ENCODE results near the gene TNS3. TPM values are rescaled to one million over a fixed set of nuclear protein-coding genes. Genes with fewer than 3 reads are reported as not detected.

TNS3 gene
- total and polyA plus RNA-seq, 5 donors from 2014 or later: 1.4 TPM; not detected in 4

- no peak overlapping the region for H3K27ac Mint-ChIP-seq
- H3K9me3 Mint-ChIP-seq: peaks cover 0 to 4% (median 0%) of the 10 kb centered on the region in 7 donors
- H3K36me3 ChIP-seq (ENCODE audit: control insufficient read depth, insufficient read depth, low read length): no peaks in the 10 kb centered on the region
- no peak overlapping the region for H3K27ac ChIP-seq (ENCODE audit: insufficient read depth, low read length, poor library complexity, severe bottlenecking)
- H3K27me3 ChIP-seq (ENCODE audit: control insufficient read depth, insufficient read depth, low read length): no peaks in the 10 kb centered on the region
- H3K36me3 Mint-ChIP-seq: no peaks in the 10 kb centered on the region
- no peak for DNase-seq
- no peak overlapping the region for H3K4me3 Mint-ChIP-seq
- no peaks in the 10 kb centered on the region for H3K9me3 ChIP-seq (ENCODE audit: control insufficient read depth in 2 of 2, low read length in 2 of 2)
- ATAC-seq (ENCODE audit: low read depth in 2 of 2): peak in 1 of 2 donors; percentile 15
- H3K27me3 Mint-ChIP-seq: no peaks in the 10 kb centered on the region
- peaks cover 0 to 6% (median 0%) of the 10 kb centered on the region in 4 donors for H3K4me1 Mint-ChIP-seq
- no peak overlapping the region for H3K4me3 ChIP-seq (ENCODE audit: low read depth, low read length)
- no peaks in the 10 kb centered on the region for H3K4me1 ChIP-seq (ENCODE audit: control insufficient read depth, insufficient read depth, low read length, poor library complexity, severe bottlenecking)
Measured at GRCh38 chr7:47485640-47486435, 96.1 kb downstream of the TNS3 start.

- Mint-ChIP-seq H3K36me3 (no peaks in the 10 kb centered on the region), H3K27ac (no peak overlapping the region), H3K9me3 (peaks cover 0 to 4% (median 0%) of the 10 kb centered on the region in 7 donors), H3K4me3 (no peak overlapping the region), H3K27me3 (no peaks in the 10 kb centered on the region), H3K4me1 (peaks cover 0 to 9% (median 0%) of the 10 kb centered on the region in 4 donors)
- Histone ChIP-seq H3K4me1 (ENCODE audit: control insufficient read depth, insufficient read depth, low read length, poor library complexity, severe bottlenecking) (no peaks in the 10 kb centered on the region), H3K27ac (ENCODE audit: insufficient read depth, low read length, poor library complexity, severe bottlenecking) (no peak overlapping the region), H3K27me3 (ENCODE audit: control insufficient read depth, insufficient read depth, low read length) (no peaks in the 10 kb centered on the region), H3K36me3 (ENCODE audit: control insufficient read depth, insufficient read depth, low read length) (no peaks in the 10 kb centered on the region), H3K4me3 (ENCODE audit: low read depth, low read length) (no peak overlapping the region), H3K9me3 (ENCODE audit: control insufficient read depth in 2 of 2, low read length in 2 of 2) (no peaks in the 10 kb centered on the region)
- DNase-seq (no peak), ATAC-seq (ENCODE audit: low read depth in 2 of 2) (peak in 1 of 2 donors; percentile 16)
Measured at GRCh38 chr7:47484923-47485639, 96.8 kb downstream of the TNS3 start.

GRCh38 chr7:47484457-47484856 is 97.5 kb downstream of the TNS3 start:
- H3K27me3 ChIP-seq (ENCODE audit: control insufficient read depth, insufficient read depth, low read length): no peaks in the 10 kb centered on the region
- H3K27ac ChIP-seq (ENCODE audit: insufficient read depth, low read length, poor library complexity, severe bottlenecking): no peak overlapping the region
- H3K27ac Mint-ChIP-seq: no peak overlapping the region
- no peak overlapping the region for H3K4me3 ChIP-seq (ENCODE audit: low read depth, low read length)
- no peaks in the 10 kb centered on the region for H3K36me3 ChIP-seq (ENCODE audit: control insufficient read depth, insufficient read depth, low read length)
- H3K4me3 Mint-ChIP-seq: no peak overlapping the region
- ATAC-seq (ENCODE audit: low read depth in 2 of 2) (no peak), DNase-seq (no peak)
- no peaks in the 10 kb centered on the region for H3K9me3 ChIP-seq (ENCODE audit: control insufficient read depth in 2 of 2, low read length in 2 of 2)
- H3K27me3 Mint-ChIP-seq: no peaks in the 10 kb centered on the region
- no peaks in the 10 kb centered on the region for H3K4me1 ChIP-seq (ENCODE audit: control insufficient read depth, insufficient read depth, low read length, poor library complexity, severe bottlenecking)
- H3K4me1 Mint-ChIP-seq: peaks cover 0 to 9% (median 0%) of the 10 kb centered on the region in 4 donors
- H3K9me3 Mint-ChIP-seq: peaks cover 0 to 4% (median 0%) of the 10 kb centered on the region in 7 donors
- H3K36me3 Mint-ChIP-seq: no peaks in the 10 kb centered on the region

- Mint-ChIP-seq H3K27me3 (no peaks in the 10 kb centered on the region), H3K9me3 (peaks cover 0 to 4% (median 0%) of the 10 kb centered on the region in 7 donors), H3K4me3 (no peak overlapping the region), H3K4me1 (peaks cover 0 to 9% (median 0%) of the 10 kb centered on the region in 4 donors), H3K36me3 (no peaks in the 10 kb centered on the region), H3K27ac (no peak overlapping the region)
- Histone ChIP-seq H3K9me3 (ENCODE audit: control insufficient read depth in 2 of 2, low read length in 2 of 2) (no peaks in the 10 kb centered on the region), H3K4me3 (ENCODE audit: low read depth, low read length) (no peak overlapping the region), H3K27me3 (ENCODE audit: control insufficient read depth, insufficient read depth, low read length) (no peaks in the 10 kb centered on the region), H3K36me3 (ENCODE audit: control insufficient read depth, insufficient read depth, low read length) (no peaks in the 10 kb centered on the region), H3K4me1 (ENCODE audit: control insufficient read depth, insufficient read depth, low read length, poor library complexity, severe bottlenecking) (no peaks in the 10 kb centered on the region), H3K27ac (ENCODE audit: insufficient read depth, low read length, poor library complexity, severe bottlenecking) (no peak overlapping the region)
- ATAC-seq (ENCODE audit: low read depth in 2 of 2): no peak
- no peak for DNase-seq
Measured at GRCh38 chr7:47483604-47484273, 98.2 kb downstream of the TNS3 start.

GRCh38 chr7:47482013-47482875 is 99.7 kb downstream of the TNS3 start:
- peak; percentile 31 to 39 for ATAC-seq (ENCODE audit: low read depth in 2 of 2)
- Mint-ChIP-seq H3K36me3 (no peaks in the 10 kb centered on the region), H3K27me3 (no peaks in the 10 kb centered on the region), H3K4me1 (peaks cover 0 to 9% (median 0%) of the 10 kb centered on the region in 4 donors), H3K27ac (no peak overlapping the region), H3K9me3 (peaks cover 0 to 4% (median 0%) of the 10 kb centered on the region in 7 donors), H3K4me3 (no peak overlapping the region)
- no peaks in the 10 kb centered on the region for H3K4me1 ChIP-seq (ENCODE audit: control insufficient read depth, insufficient read depth, low read length, poor library complexity, severe bottlenecking)
- no peaks in the 10 kb centered on the region for H3K27me3 ChIP-seq (ENCODE audit: control insufficient read depth, insufficient read depth, low read length)
- no peak overlapping the region for H3K27ac ChIP-seq (ENCODE audit: insufficient read depth, low read length, poor library complexity, severe bottlenecking)
- no peaks in the 10 kb centered on the region for H3K36me3 ChIP-seq (ENCODE audit: control insufficient read depth, insufficient read depth, low read length)
- no peaks in the 10 kb centered on the region for H3K9me3 ChIP-seq (ENCODE audit: control insufficient read depth in 2 of 2, low read length in 2 of 2)
- H3K4me3 ChIP-seq (ENCODE audit: low read depth, low read length): no peak overlapping the region
- DNase-seq: no peak

GRCh38 chr7:47481541-47482012 is 100.3 kb downstream of the TNS3 start:
- Histone ChIP-seq H3K9me3 (ENCODE audit: control insufficient read depth in 2 of 2, low read length in 2 of 2) (no peaks in the 10 kb centered on the region), H3K4me3 (ENCODE audit: low read depth, low read length) (no peak overlapping the region), H3K4me1 (ENCODE audit: control insufficient read depth, insufficient read depth, low read length, poor library complexity, severe bottlenecking) (no peaks in the 10 kb centered on the region), H3K27me3 (ENCODE audit: control insufficient read depth, insufficient read depth, low read length) (no peaks in the 10 kb centered on the region), H3K36me3 (ENCODE audit: control insufficient read depth, insufficient read depth, low read length) (no peaks in the 10 kb centered on the region), H3K27ac (ENCODE audit: insufficient read depth, low read length, poor library complexity, severe bottlenecking) (no peak overlapping the region)
- Mint-ChIP-seq H3K4me1 (peaks cover 0 to 9% (median 0%) of the 10 kb centered on the region in 4 donors), H3K4me3 (no peak overlapping the region), H3K36me3 (no peaks in the 10 kb centered on the region), H3K27me3 (no peaks in the 10 kb centered on the region), H3K27ac (no peak overlapping the region), H3K9me3 (peaks cover 0 to 4% (median 0%) of the 10 kb centered on the region in 7 donors)
- DNase-seq (no peak), ATAC-seq (ENCODE audit: low read depth in 2 of 2) (no peak)

Measured in CD4-positive, CD25-positive, alpha-beta regulatory T cell (primary cell).